Left lung (tissue), 10 donors: ENCODE measurements around the gene SHBG. TPM values are rescaled to one million over a fixed set of nuclear protein-coding genes. Genes with fewer than 3 reads are reported as not detected.

Experiments used
- ATAC-seq: fragments of 200-7000 bp; cut with Tn5 transposase; one replicate; pipeline ENCODE4 v1.9.1; 2020; ENCODE audit warnings: moderate library complexity
- DNase-seq, 4 donors: peaks; one replicate each; pipeline ENCODE4 v3.0.0-alpha.2; 2013 to 2020
- H3K27ac ChIP-seq, 2 donors: fragments of 200-600 bp; sonication (generic) in 1 of 2; one replicate each; pipeline versions ENCODE4 v1.5.0 to v1.8.0; 2020 to 2021
- H3K27me3 ChIP-seq, 2 donors: fragments of 200-600 bp; sonication (generic) in 1 of 2; one replicate each; pipeline versions ENCODE4 v1.5.0 to v1.8.0; 2020 to 2021
- H3K36me3 ChIP-seq, 2 donors: fragments of 200-600 bp; sonication (generic) in 1 of 2; one replicate each; pipeline versions ENCODE4 v1.5.0 to v1.8.0; 2020 to 2021
- H3K4me1 ChIP-seq, 2 donors: fragments of 200-600 bp; one replicate each; pipeline ENCODE4 v1.8.0; 2021
- H3K4me3 ChIP-seq, 2 donors: fragments of 200-600 bp; sonication (generic) in 1 of 2; one replicate each; pipeline versions ENCODE4 v1.5.0 to v1.8.0; 2020 to 2021; ENCODE audit warnings: mild to moderate bottlenecking in 1 of 2
- H3K9me3 ChIP-seq, 2 donors: fragments of 200-600 bp; sonication (generic) in 1 of 2; one replicate each; pipeline versions ENCODE4 v1.5.0 to v1.8.0; 2020 to 2021
- intact Hi-C, 2 donors: fragments of 100-400 bp; cut with DNase I; formaldehyde crosslinking; loops; one replicate each; pipeline versions ENCODE4 v1.11.2 to v1.14.2; 2022
- polyA plus RNA-seq, 6 donors: library from polyadenylated mRNA; unstranded; fragments of 120-200 nt; gene quantifications; one replicate each; pipeline ENCODE4 v1.2.1, GENCODE V29; 2013; ENCODE audit not compliant: insufficient read length in 6 of 6
- total RNA-seq, 2 donors: library from RNA; stranded (reverse); fragmentation: NEBNext Ultra II Directional; extraction: Animal tissue kit (Norgen Biotek cat#: 25700); gene quantifications; one replicate each; pipeline ENCODE4 v1.2.1, GENCODE V29; 2021
- TF ChIP-seq, protein P1 (sequence below), 2 donors: fragments of 200-600 bp; sonication (generic) in 1 of 2; IDR thresholded peaks; one replicate each; pipeline versions ENCODE4 v1.5.0 to v1.8.0; 2021; ENCODE audit warnings: antibody characterized with exemption in 2 of 2
- donor health status: DM: no; HTN: yes; CAD: no.
- donor health status: DM: no; HTN: no; CAD: no.

SHBG gene
- total and polyA plus RNA-seq, 8 donors = 0.50 to 2.2 (median 1.3) TPM; not detected in 1

DNA sequence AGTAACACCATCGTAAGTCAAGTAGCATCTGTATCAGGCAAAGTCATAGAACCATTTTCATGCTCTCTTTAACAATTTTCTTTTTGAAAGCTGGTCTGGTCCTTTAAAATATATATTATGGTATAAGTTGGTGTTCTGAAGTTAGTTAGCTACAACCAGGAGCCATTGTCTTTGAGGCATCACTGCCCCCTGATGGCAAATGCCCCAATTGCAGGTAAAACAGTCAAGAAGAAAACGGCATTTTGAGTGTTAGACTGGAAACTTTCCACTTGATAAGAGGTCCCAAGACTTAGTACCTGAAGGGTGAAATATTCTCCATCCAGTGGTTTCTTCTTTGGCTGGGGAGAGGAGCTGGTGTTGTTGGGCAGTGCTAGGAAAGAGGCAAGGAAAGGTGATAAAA is 43.3 kb downstream of the SHBG start:
- TF ChIP-seq, protein P1, sequence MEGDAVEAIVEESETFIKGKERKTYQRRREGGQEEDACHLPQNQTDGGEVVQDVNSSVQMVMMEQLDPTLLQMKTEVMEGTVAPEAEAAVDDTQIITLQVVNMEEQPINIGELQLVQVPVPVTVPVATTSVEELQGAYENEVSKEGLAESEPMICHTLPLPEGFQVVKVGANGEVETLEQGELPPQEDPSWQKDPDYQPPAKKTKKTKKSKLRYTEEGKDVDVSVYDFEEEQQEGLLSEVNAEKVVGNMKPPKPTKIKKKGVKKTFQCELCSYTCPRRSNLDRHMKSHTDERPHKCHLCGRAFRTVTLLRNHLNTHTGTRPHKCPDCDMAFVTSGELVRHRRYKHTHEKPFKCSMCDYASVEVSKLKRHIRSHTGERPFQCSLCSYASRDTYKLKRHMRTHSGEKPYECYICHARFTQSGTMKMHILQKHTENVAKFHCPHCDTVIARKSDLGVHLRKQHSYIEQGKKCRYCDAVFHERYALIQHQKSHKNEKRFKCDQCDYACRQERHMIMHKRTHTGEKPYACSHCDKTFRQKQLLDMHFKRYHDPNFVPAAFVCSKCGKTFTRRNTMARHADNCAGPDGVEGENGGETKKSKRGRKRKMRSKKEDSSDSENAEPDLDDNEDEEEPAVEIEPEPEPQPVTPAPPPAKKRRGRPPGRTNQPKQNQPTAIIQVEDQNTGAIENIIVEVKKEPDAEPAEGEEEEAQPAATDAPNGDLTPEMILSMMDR (IDR thresholded peaks at IDR 0.05) = peak in 1 of 2 donors; percentile 40
- intact Hi-C loops = no loop called here
- DNase-seq = peak in 1 of 4 donors; percentile 0
- Histone ChIP-seq H3K4me1 (no peaks in the 10 kb centered on the region), H3K36me3 (peaks cover 0 to 83% of the 10 kb centered on the region in 2 donors), H3K9me3 (peaks cover 0 to 8% of the 10 kb centered on the region in 2 donors), H3K27me3 (no peaks in the 10 kb centered on the region), H3K27ac (no peak overlapping the region), H3K4me3 (no peak overlapping the region)
- no peak for ATAC-seq

GRCh38 chr17:7674934-7675333 is 45.0 kb downstream of the SHBG start:
- Histone ChIP-seq H3K36me3 (peaks cover 0 to 66% of the 10 kb centered on the region in 2 donors), H3K9me3 (peaks cover 0 to 8% of the 10 kb centered on the region in 2 donors), H3K27me3 (no peaks in the 10 kb centered on the region), H3K27ac (no peak overlapping the region), H3K4me1 (no peaks in the 10 kb centered on the region), H3K4me3 (no peak overlapping the region)
- TF ChIP-seq, protein P1 (IDR thresholded peaks at IDR 0.05) = no peak
- intact Hi-C loops = no loop called here
- ATAC-seq (no peak), DNase-seq (peak in 1 of 4 donors; percentile 39)

DNA sequence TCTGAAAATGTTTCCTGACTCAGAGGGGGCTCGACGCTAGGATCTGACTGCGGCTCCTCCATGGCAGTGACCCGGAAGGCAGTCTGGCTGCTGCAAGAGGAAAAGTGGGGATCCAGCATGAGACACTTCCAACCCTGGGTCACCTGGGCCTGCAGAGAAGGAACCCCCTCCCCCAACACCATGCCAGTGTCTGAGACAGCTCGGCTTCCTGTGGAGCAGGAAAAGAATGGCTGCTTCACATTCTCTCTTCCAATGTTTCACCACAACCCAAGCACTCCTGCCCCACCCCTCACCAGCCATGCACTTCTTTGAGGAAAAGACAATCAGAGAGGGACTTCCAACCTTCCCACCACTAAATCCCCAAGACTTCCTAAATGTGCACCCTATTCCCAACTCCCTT is 46.6 kb downstream of the SHBG start:
- intact Hi-C loops = no loop called here
- no peak for ATAC-seq

DNA sequence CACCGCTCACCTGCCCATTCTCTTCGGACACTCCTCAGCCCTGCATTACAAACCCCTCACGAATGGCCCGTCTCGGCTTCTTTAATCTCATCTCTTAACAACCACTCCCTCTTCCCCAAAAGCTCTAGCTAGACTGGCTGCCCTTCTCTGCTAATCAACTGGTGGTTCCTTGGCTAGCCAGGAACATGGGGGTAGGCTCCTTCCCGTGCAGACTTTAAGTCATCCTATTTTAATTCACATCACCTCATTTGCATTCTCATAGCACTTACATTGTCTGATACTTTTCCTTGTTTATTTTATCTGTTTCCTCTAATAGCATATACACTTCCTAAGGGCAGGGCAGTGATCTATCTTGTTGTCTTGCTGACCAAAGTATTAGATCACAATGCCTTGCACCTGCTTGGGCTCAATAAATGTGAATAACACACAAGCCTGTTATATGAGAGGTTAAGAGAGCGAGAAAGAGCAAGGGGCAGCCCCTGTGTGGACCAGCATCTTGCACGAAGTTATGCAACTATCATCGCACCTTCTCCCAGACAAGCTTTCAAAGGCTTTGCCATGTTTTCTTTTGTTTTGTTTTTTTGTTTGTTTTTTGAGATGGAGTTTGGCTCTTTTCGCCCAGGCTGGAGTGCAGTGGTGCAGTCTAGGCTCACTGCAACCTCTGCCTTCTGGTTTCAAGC is 47.6 kb downstream of the SHBG start:
- Histone ChIP-seq H3K36me3 (peaks cover 0 to 40% of the 10 kb centered on the region in 2 donors), H3K27me3 (no peaks in the 10 kb centered on the region), H3K4me1 (no peaks in the 10 kb centered on the region), H3K4me3 (no peak overlapping the region), H3K9me3 (peaks cover 0 to 8% of the 10 kb centered on the region in 2 donors), H3K27ac (no peak overlapping the region)
- TF ChIP-seq, protein P1 (IDR thresholded peaks at IDR 0.05) = no peak
- intact Hi-C loops = no loop called here
- ATAC-seq (no peak), DNase-seq (peak in 1 of 4 donors; percentile 1)

More for the DNA sequence above, 46.6 kb downstream of the SHBG start:
- peak in 1 of 4 donors; percentile 41 for DNase-seq
- no peaks in the 10 kb centered on the region for H3K4me1 ChIP-seq
- peaks cover 0 to 8% of the 10 kb centered on the region in 2 donors for H3K9me3 ChIP-seq
- no peak overlapping the region for H3K4me3 ChIP-seq
- H3K36me3 ChIP-seq = peaks cover 0 to 50% of the 10 kb centered on the region in 2 donors
- TF ChIP-seq, protein P1 (IDR thresholded peaks at IDR 0.05) = no peak
- no peak overlapping the region for H3K27ac ChIP-seq
- no peaks in the 10 kb centered on the region for H3K27me3 ChIP-seq

Other genes starting within 250 kb of the SHBG start
- gene TNK1, start 249.0 kb upstream of the SHBG start, total RNA-seq = 1 to 10 TPM; 6.1 to 6.4 TPM
- 1 to 10 TPM; 5.3 to 8.7 (median 6.4) TPM for gene TNK1, start 249.0 kb upstream of the SHBG start, polyA plus RNA-seq
- gene PLSCR3, start 235.6 kb upstream of the SHBG start, total RNA-seq = 10 to 100 TPM; 42.0 to 42.7 TPM
- gene PLSCR3, start 235.6 kb upstream of the SHBG start, polyA plus RNA-seq = 10 to 100 TPM; 46.0 to 62.5 (median 57.7) TPM
- gene TMEM256, start 226.0 kb upstream of the SHBG start, total RNA-seq = 10 to 100 TPM; 50.7 to 56.0 TPM
- gene TMEM256, start 226.0 kb upstream of the SHBG start, polyA plus RNA-seq = 10 to 100 TPM; 70.7 to 75.7 (median 72.5) TPM
- gene NLGN2, start 222.3 kb upstream of the SHBG start, total RNA-seq = 10 to 100 TPM; 14.8 to 20.1 TPM
- 10 to 100 TPM; 25.3 to 34.4 (median 30.1) TPM for gene NLGN2, start 222.3 kb upstream of the SHBG start, polyA plus RNA-seq
- not detected for gene SPEM1, start 209.8 kb upstream of the SHBG start, total RNA-seq
- not detected for gene SPEM1, start 209.8 kb upstream of the SHBG start, polyA plus RNA-seq
- gene SPEM2, start 204.5 kb upstream of the SHBG start, total RNA-seq = not detected
- gene SPEM2, start 204.5 kb upstream of the SHBG start, polyA plus RNA-seq = not detected
- gene SPEM3, start 201.3 kb upstream of the SHBG start, total RNA-seq = not detected
- gene SPEM3, start 201.3 kb upstream of the SHBG start, polyA plus RNA-seq = not detected
- gene TMEM102, start 194.7 kb upstream of the SHBG start, total RNA-seq = 1 to 10 TPM; 7.2 to 9.6 TPM
- gene TMEM102, start 194.7 kb upstream of the SHBG start, polyA plus RNA-seq = 1 to 10 TPM; 2.1 to 3.3 (median 2.6) TPM
- gene FGF11, start 190.6 kb upstream of the SHBG start, total RNA-seq = 1 to 10 TPM in 1 of 2 donors, under 1 TPM in 1; 0.97 to 1.7 TPM
- 1 to 10 TPM; 1.7 to 2.8 (median 2.3) TPM for gene FGF11, start 190.6 kb upstream of the SHBG start, polyA plus RNA-seq
- 10 to 100 TPM; 10.6 to 12.1 TPM for gene CHRNB1, start 185.1 kb upstream of the SHBG start, total RNA-seq
- 10 to 100 TPM in 2 of 6 donors, 1 to 10 TPM in 4; 7.0 to 10.3 (median 9.6) TPM for gene CHRNB1, start 185.1 kb upstream of the SHBG start, polyA plus RNA-seq
- gene ZBTB4, start 150.5 kb upstream of the SHBG start, total RNA-seq = 10 to 100 TPM; 46.2 to 63.2 TPM
- 10 to 100 TPM; 39.7 to 49.7 (median 42.8) TPM for gene ZBTB4, start 150.5 kb upstream of the SHBG start, polyA plus RNA-seq
- gene SLC35G6, start 148.7 kb upstream of the SHBG start, total RNA-seq = not detected
- under 1 TPM; 0.17 to 0.35 (median 0.35) TPM for gene SLC35G6, start 148.7 kb upstream of the SHBG start, polyA plus RNA-seq
- 100 to 1,000 TPM in 1 of 2 donors, 10 to 100 TPM in 1; 90.8 to 116 TPM for gene POLR2A, start 145.8 kb upstream of the SHBG start, total RNA-seq
- 100 to 1,000 TPM in 4 of 6 donors, 10 to 100 TPM in 2; 97.2 to 118 (median 109) TPM for gene POLR2A, start 145.8 kb upstream of the SHBG start, polyA plus RNA-seq
- gene TNFSF12, start 81.1 kb upstream of the SHBG start, total RNA-seq = 10 to 100 TPM; 48.5 to 50.5 TPM
- 10 to 100 TPM; 23.6 to 30.7 (median 28.4) TPM for gene TNFSF12, start 81.1 kb upstream of the SHBG start, polyA plus RNA-seq
- 10 to 100 TPM; 79.2 to 87.4 TPM for gene TNFSF13, start 71.4 kb upstream of the SHBG start, total RNA-seq
- 10 to 100 TPM; 13.5 to 21.9 (median 19.8) TPM for gene TNFSF13, start 71.4 kb upstream of the SHBG start, polyA plus RNA-seq
- 10 to 100 TPM; 43.5 to 48.6 TPM for gene SENP3, start 68.2 kb upstream of the SHBG start, total RNA-seq
- 10 to 100 TPM; 61.9 to 72.5 (median 69.5) TPM for gene SENP3, start 68.2 kb upstream of the SHBG start, polyA plus RNA-seq
- 100 to 1,000 TPM; 305 to 427 TPM for gene CD68, start 50.5 kb upstream of the SHBG start, total RNA-seq
- gene CD68, start 50.5 kb upstream of the SHBG start, polyA plus RNA-seq = 10 to 100 TPM; 23.1 to 35.7 (median 30.5) TPM
- 10 to 100 TPM; 81.4 to 87.5 TPM for gene MPDU1, start 46.3 kb upstream of the SHBG start, total RNA-seq
- 10 to 100 TPM; 77.8 to 96.1 (median 85.8) TPM for gene MPDU1, start 46.3 kb upstream of the SHBG start, polyA plus RNA-seq
- gene SOX15, start 40.0 kb upstream of the SHBG start, total RNA-seq = under 1 TPM in 1 of 2 donors, not detected in 1; 0.31 TPM
- 1 to 10 TPM; 1.5 to 2.0 (median 1.9) TPM for gene SOX15, start 40.0 kb upstream of the SHBG start, polyA plus RNA-seq
- gene FXR2, start 15.2 kb upstream of the SHBG start, total RNA-seq = 10 to 100 TPM; 30.6 to 34.6 TPM
- 10 to 100 TPM; 35.9 to 47.5 (median 40.5) TPM for gene FXR2, start 15.2 kb upstream of the SHBG start, polyA plus RNA-seq
- gene SAT2, start 2.3 kb upstream of the SHBG start, total RNA-seq = 10 to 100 TPM; 59.8 to 77.3 TPM
- 10 to 100 TPM; 78.2 to 95.9 (median 87.2) TPM for gene SAT2, start 2.3 kb upstream of the SHBG start, polyA plus RNA-seq
- gene ATP1B2, start 20.8 kb downstream of the SHBG start, total RNA-seq = 1 to 10 TPM in 1 of 2 donors, under 1 TPM in 1; 0.68 to 2.4 TPM
- gene ATP1B2, start 20.8 kb downstream of the SHBG start, polyA plus RNA-seq = 10 to 100 TPM; 23.2 to 31.3 (median 28.7) TPM
- gene TP53, start 57.4 kb downstream of the SHBG start, total RNA-seq = 10 to 100 TPM; 50.9 to 54.3 TPM
- gene TP53, start 57.4 kb downstream of the SHBG start, polyA plus RNA-seq = 10 to 100 TPM; 77.9 to 90.4 (median 82.3) TPM
- 10 to 100 TPM in 1 of 2 donors, 1 to 10 TPM in 1; 9.4 to 10.6 TPM for gene WRAP53, start 58.3 kb downstream of the SHBG start, total RNA-seq
- 10 to 100 TPM; 13.3 to 16.0 (median 14.0) TPM for gene WRAP53, start 58.3 kb downstream of the SHBG start, polyA plus RNA-seq
- gene EFNB3, start 75.1 kb downstream of the SHBG start, total RNA-seq = 1 to 10 TPM; 1.2 to 3.1 TPM
- 10 to 100 TPM; 23.4 to 34.1 (median 32.1) TPM for gene EFNB3, start 75.1 kb downstream of the SHBG start, polyA plus RNA-seq
- 1 to 10 TPM in 1 of 2 donors, under 1 TPM in 1; 0.67 to 3.4 TPM for gene DNAH2, start 87.6 kb downstream of the SHBG start, total RNA-seq
- 1 to 10 TPM; 1.2 to 4.5 (median 2.6) TPM for gene DNAH2, start 87.6 kb downstream of the SHBG start, polyA plus RNA-seq
- gene KDM6B, start 204.1 kb downstream of the SHBG start, total RNA-seq = 10 to 100 TPM; 37.6 to 49.2 TPM
- 10 to 100 TPM; 20.1 to 30.4 (median 24.4) TPM for gene KDM6B, start 204.1 kb downstream of the SHBG start, polyA plus RNA-seq
- gene TMEM88, start 224.9 kb downstream of the SHBG start, total RNA-seq = 1 to 10 TPM; 5.7 to 6.5 TPM
- gene TMEM88, start 224.9 kb downstream of the SHBG start, polyA plus RNA-seq = 10 to 100 TPM; 10.4 to 25.5 (median 18.3) TPM
- gene NAA38, start 227.4 kb downstream of the SHBG start, total RNA-seq = 10 to 100 TPM; 60.5 to 72.6 TPM
- 10 to 100 TPM; 56.3 to 95.7 (median 76.9) TPM for gene NAA38, start 227.4 kb downstream of the SHBG start, polyA plus RNA-seq
- 10 to 100 TPM in 1 of 2 donors, 1 to 10 TPM in 1; 9.8 to 12.3 TPM for gene CYB5D1, start 227.9 kb downstream of the SHBG start, total RNA-seq
- 10 to 100 TPM; 14.6 to 25.8 (median 20.9) TPM for gene CYB5D1, start 227.9 kb downstream of the SHBG start, polyA plus RNA-seq